Left renal pelvis (tissue), 4 donors: Measurements from ENCODE around the gene ZDHHC13. TPM values are rescaled to one million over a fixed set of nuclear protein-coding genes. Genes with fewer than 3 reads are reported as not detected.

Experiments
- DNase-seq, 4 donors: peaks; one replicate each; pipeline ENCODE4 v3.0.0-alpha.2; 2013; ENCODE audit warnings: low read depth in 4 of 4, low spot score in 3 of 4
- polyA plus RNA-seq, 4 donors: library from polyadenylated mRNA; unstranded; fragments of 120-200 nt; gene quantifications; one replicate each; pipeline ENCODE4 v1.2.1, GENCODE V29; 2013; ENCODE audit not compliant: insufficient read length in 4 of 4

Gene ZDHHC13
- polyA plus RNA-seq, 4 donors: 6.8 to 22.3 (median 19.8) TPM

- DNase-seq: no peak
Observed at GRCh38 chr11:19200410-19201201, 83.6 kb downstream of the ZDHHC13 start.

GRCh38 chr11:19201737-19202605, 85.0 kb downstream of the ZDHHC13 start, which contains the start of gene CSRP3:
TSS of gene CSRP3 (minus strand) at chr11:19201983. CDS start at chr11:19192448, 9,535 bp downstream.
- no peak for DNase-seq

DNA sequence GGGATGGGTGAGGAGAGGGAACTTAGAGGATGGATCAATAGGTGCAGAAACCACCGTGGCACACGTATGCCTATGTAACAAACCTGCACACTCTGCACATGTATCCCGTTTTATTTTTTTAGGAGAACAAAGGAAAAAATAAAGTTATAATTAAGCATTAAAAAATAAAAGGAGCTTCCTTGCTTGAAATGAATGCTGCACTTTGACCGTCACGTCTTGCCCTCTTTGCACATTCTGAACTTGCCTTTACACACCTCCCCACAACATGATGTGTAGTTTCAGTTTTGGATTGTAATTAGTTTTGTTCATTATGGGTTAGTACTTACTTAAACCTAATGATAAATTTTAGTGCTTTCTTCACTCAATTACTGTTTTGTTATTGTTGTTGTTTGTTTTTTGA, 87.9 kb downstream of the ZDHHC13 start:
- DNase-seq: no peak

DNA sequence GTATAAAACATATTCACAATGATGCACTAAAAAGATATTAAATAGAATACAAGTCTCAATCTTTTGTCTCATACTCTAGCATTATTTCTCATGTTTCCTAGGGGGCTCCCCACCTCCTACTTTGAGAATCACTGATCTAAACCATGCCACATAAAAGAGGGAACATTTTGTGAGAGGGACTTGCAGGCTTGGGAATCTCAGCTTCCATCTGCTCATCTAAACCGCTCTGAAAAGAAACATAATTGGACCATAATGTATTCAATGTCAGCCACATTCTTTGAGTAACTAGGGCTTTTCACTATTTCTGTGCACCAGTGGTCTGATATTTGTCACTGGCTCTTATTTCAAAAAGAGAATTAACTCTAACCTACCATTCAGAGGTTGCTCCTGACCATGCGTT, 91.2 kb downstream of the ZDHHC13 start:
- DNase-seq: no peak

DNA sequence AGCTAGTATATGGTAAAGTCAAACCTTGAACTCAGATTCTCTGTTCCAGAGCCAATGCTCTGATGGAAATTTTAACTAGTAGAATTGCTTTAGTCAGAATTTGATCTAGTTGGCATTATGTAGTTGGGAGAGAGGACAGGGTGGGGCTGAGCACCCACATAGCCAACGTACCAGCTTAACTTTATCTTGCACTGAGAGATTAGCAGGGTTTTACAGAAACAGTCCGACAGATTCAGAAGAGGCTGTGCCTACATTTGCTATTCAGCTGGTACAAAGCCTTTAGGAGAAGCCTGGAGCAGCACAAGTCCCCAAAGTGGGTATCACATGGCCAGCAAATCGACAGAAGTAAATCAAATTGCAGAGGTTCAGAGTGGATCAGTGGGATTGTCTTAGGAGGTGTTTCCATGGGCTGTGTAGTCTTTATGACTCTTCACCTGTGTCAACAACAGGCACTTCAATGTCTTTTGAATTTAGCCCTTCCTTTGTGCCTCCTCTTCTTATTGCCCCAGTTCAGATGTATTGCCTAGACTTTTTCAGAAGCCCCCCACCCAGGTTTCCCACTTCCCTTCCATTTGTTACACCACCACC, 92.1 kb downstream of the ZDHHC13 start:
- no peak for DNase-seq

- no peak for DNase-seq
Observed at GRCh38 chr11:19209617-19210370, 92.8 kb downstream of the ZDHHC13 start.

DNA sequence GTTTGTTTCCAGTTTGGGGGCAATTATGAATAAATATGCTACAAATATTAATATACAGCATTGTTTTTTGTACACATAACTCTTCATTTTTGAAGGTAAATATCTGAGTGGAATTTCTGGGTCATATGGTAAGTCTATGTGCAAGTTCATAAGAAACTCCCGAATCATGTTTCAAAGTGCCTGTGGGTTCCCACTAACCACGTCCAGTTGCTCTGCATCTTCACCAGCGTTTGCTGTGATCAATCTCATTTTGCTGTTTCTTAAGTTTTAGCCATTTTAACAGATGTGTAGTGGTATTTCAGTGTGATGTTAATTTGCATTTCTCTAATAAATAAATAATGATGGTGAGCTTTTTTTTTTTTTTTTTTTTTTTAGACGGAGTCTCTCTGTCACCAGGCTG, 99.1 kb downstream of the ZDHHC13 start:
- DNase-seq: no peak

GRCh38 chr11:19216709-19217374, 99.9 kb downstream of the ZDHHC13 start:
- DNase-seq: no peak

GRCh38 chr11:19218216-19218615, 101.2 kb downstream of the ZDHHC13 start:
- DNase-seq: no peak

GRCh38 chr11:19218786-19219460, 102.0 kb downstream of the ZDHHC13 start:
- no peak for DNase-seq

- DNase-seq: no peak
Observed at GRCh38 chr11:19220903-19221724, 104.1 kb downstream of the ZDHHC13 start.

DNA sequence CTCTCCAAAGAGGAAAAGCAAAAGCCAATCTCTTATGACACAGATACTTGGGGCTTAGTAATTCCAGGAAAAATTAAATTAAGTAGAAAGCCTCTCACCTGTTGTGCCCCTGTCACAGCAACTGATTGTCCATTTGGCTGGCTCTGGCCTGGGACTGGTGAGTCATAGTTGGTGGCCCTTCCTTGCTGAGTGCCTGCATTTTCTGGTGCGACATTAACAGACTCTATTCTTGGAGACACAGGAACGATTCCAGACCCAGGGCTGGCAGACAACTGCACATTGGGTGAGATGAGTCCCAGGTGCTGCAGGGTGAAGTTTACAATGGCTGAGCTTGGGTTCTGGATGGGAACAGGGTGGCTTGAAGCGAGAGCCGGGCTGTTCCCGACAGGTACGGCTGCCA, 108.2 kb downstream of the ZDHHC13 start:
- DNase-seq: no peak

DNA sequence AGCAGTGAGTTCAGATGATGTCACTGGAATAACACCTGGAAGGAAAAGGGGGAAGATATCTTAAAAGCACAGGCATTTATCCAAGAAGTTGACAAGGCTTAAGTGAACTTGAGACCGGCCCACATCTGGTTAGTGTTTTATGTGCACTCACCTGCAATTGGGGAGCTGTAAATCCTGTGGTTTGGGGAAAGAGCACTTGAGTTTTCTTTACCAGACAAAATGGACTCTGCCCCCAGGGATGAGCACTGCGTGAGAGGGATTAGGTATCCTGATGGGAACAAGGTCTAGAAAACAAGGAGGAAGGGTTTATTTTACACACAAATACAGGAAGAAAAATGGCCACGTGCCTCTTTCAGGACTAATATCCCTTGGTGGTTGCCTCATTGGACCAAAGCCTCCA, 108.6 kb downstream of the ZDHHC13 start:
- DNase-seq: no peak

Other genes starting within 250 kb of the ZDHHC13 start
- gene MRGPRX1, start 177.8 kb upstream of the ZDHHC13 start, polyA plus RNA-seq: not detected
- gene MRGPRX2, start 56.5 kb upstream of the ZDHHC13 start, polyA plus RNA-seq: not detected
- gene CSRP3, start 84.8 kb downstream of the ZDHHC13 start, polyA plus RNA-seq: not detected
- gene E2F8, start 123.8 kb downstream of the ZDHHC13 start, polyA plus RNA-seq: 1 to 10 TPM; 5.7 to 8.9 (median 8.5) TPM